ENCODE data around the gene GTPBP3. TPM values are rescaled to one million over a fixed set of nuclear protein-coding genes. Genes with fewer than 3 reads are reported as not detected.
A peak's percentile ranks its signal among the peaks of the same experiment; 100 is the strongest.

The GTPBP3 gene
- total and polyA plus RNA-seq, 9 of the 15 experiments (the other 6 are each of a cell fraction or from before 2014, with no cell fraction given), result 4.9 to 124 (median 22.6) TPM

- ATAC-seq (peak; percentile 80), DNase-seq (ENCODE audit: extremely low read depth in 1 of 4, low spot score in 3 of 4) (peak; percentile 75 to 78 (median 76)), FAIRE-seq (peak; percentile 46)
- H3K36me3 ChIP-seq (ENCODE audit: control insufficient read depth, insufficient read depth, low read length), result no peaks in the 10 kb centered on the region
- H3K4me2 ChIP-seq (ENCODE audit: insufficient read depth, low read length), result no peak overlapping the region
- intact Hi-C loops (cut with micrococcal nuclease), result loop anchor here (1.0 kb wide), 2 partner anchors 40 to 92 kb away; no protein-coding TSS in a partner anchor
- ChIA-PET CTCF (ENCODE audit: low intra/inter-chr PET ratio) (interaction anchor here (0.6 to 1.8 kb wide), 6 partner anchors 39 to 364 kb away, joined by 3 to 5 read pairs (median 4); no protein-coding TSS in a partner anchor), POLR2A (interaction anchor here (0.6 to 2.5 kb wide), 3 partner anchors 20 to 473 kb away, joined by 3 to 7 read pairs (median 4); partner anchors contain the start of gene RPL18A)
- peaks cover 7 to 15% of the 10 kb centered on the region in 2 experiments; a peak in 3 of 5 replicates for H3K4me1 ChIP-seq (replicated peaks in 1 of 2; ENCODE audit: control insufficient read depth in 2 of 2, insufficient read depth in 2 of 2, low read length in 2 of 2)
- no peaks in the 10 kb centered on the region for H3K79me2 ChIP-seq (ENCODE audit: control insufficient read depth, insufficient read depth, low read length)
- H2AFZ ChIP-seq (ENCODE audit: low read depth, low read length), result no peak overlapping the region
- 27% methylated on average over 17 of the region's 20 CpGs for WGBS (ENCODE audit: insufficient coverage, low coverage, missing lambda C conversion rate)
- no peaks in the 10 kb centered on the region for H3K27me3 ChIP-seq (ENCODE audit: control insufficient read depth in 2 of 2, insufficient read depth in 2 of 2, low read length in 2 of 2)
- H3K9me1 ChIP-seq (ENCODE audit: control insufficient read depth, insufficient read depth, low read length), result no peaks in the 10 kb centered on the region
- no peaks in the 10 kb centered on the region for H4K20me1 ChIP-seq (replicated peaks; ENCODE audit: control insufficient read depth, insufficient read depth, low read length)
- in situ Hi-C loops (cut with MboI), result loop anchor here (5.0 to 10.0 kb wide), 3 partner anchors 39 to 321 kb away; no protein-coding TSS in a partner anchor
- H3K4me3 ChIP-seq, result no peak overlapping the region
- H3K27ac ChIP-seq (ENCODE audit: extremely low read depth, low read depth, low read length), result no peak overlapping the region
- peak overlapping the region in 1 of 2 experiments; percentile 43; a peak in 1 of 4 replicates for H3K9ac ChIP-seq (ENCODE audit: insufficient read depth in 1 of 2, low read depth in 2 of 2, low read length in 2 of 2)
- H3K9me3 ChIP-seq (replicated peaks; ENCODE audit: control insufficient read depth, insufficient read depth, low read depth, low read length), result peaks cover 9% of the 10 kb centered on the region
- no TSS peak for BruUV-seq (replicated peaks)
- TF ChIP-seq ETV5 (CRISPR knock-in tag; IDR thresholded peaks at IDR 0.05; ENCODE audit: low read depth), result no peak
- no peak for TF ChIP-seq ZNF197 (CRISPR knock-in tag; IDR thresholded peaks at IDR 0.05; ENCODE audit: low read depth)
- TF ChIP-seq, protein P1, sequence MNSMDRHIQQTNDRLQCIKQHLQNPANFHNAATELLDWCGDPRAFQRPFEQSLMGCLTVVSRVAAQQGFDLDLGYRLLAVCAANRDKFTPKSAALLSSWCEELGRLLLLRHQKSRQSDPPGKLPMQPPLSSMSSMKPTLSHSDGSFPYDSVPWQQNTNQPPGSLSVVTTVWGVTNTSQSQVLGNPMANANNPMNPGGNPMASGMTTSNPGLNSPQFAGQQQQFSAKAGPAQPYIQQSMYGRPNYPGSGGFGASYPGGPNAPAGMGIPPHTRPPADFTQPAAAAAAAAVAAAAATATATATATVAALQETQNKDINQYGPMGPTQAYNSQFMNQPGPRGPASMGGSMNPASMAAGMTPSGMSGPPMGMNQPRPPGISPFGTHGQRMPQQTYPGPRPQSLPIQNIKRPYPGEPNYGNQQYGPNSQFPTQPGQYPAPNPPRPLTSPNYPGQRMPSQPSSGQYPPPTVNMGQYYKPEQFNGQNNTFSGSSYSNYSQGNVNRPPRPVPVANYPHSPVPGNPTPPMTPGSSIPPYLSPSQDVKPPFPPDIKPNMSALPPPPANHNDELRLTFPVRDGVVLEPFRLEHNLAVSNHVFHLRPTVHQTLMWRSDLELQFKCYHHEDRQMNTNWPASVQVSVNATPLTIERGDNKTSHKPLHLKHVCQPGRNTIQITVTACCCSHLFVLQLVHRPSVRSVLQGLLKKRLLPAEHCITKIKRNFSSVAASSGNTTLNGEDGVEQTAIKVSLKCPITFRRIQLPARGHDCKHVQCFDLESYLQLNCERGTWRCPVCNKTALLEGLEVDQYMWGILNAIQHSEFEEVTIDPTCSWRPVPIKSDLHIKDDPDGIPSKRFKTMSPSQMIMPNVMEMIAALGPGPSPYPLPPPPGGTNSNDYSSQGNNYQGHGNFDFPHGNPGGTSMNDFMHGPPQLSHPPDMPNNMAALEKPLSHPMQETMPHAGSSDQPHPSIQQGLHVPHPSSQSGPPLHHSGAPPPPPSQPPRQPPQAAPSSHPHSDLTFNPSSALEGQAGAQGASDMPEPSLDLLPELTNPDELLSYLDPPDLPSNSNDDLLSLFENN (IDR thresholded peaks at IDR 0.05; ENCODE audit: low read depth in 2 of 2, low read length in 2 of 2), result 0 out of 4 replicates have a peak, but pooled peaks of 1 of the 2 experiments have one; percentile 19
- TF ChIP-seq STAG1 (CRISPR knock-in tag; IDR thresholded peaks at IDR 0.05; ENCODE audit: borderline replicate concordance), result peak; percentile 73; the same call in 1 of the 2 replicates
- TF ChIP-seq CTCF (IDR thresholded peaks at IDR 0.05 in 2 of 3, conservative IDR thresholded peaks at IDR 0.05 in 1 of 3; ENCODE audit: insufficient read depth in 2 of 3, low read depth in 1 of 3, low read length in 3 of 3), result peak; percentile 89 to 97 (median 95)
- TF ChIP-seq FOXO4 (CRISPR knock-in tag; IDR thresholded peaks at IDR 0.05), result no peak
- no peak for TF ChIP-seq PHF21A (IDR thresholded peaks at IDR 0.05; ENCODE audit: borderline replicate concordance, low read depth)
Measured at GRCh38 chr19:17385878-17386611, 48.7 kb downstream of the GTPBP3 start.
